Keratinocyte (primary cell): ENCODE data around the gene PLXND1. TPM values are rescaled to one million over a fixed set of nuclear protein-coding genes. Genes with fewer than 3 reads are reported as not detected.

ENCODE experiments used
- DNase-seq: peaks from one replicate; pipeline ENCODE4 v3.0.0-alpha.2; 2011; ENCODE audit warnings: low read depth, missing footprints, low spot score
- FAIRE-seq: peaks from 2 replicates; lab custom pipeline; 2011; peaks lifted over from hg19 to GRCh38; lab: Jason Lieb, UNC
- H2AFZ ChIP-seq: 2 replicates; pipeline ENCODE4 v1.6.0; 2012; ENCODE audit warnings: low read length, control low read depth, inconsistent platforms; ENCODE audit not compliant: control insufficient read depth
- H3K27ac ChIP-seq: 2 replicates; pipeline ENCODE4 v1.5.1; 2011; ENCODE audit warnings: low read length; ENCODE audit not compliant: control insufficient read depth, insufficient read depth
- H3K27me3 ChIP-seq: 3 replicates; pipeline ENCODE4 v1.6.0; 2011; ENCODE audit warnings: low read length; ENCODE audit not compliant: control insufficient read depth, insufficient read depth; ENCODE audit errors: extremely low read depth
- H3K36me3 ChIP-seq, 2 experiments: 2 replicates in 1 of 2; 3 replicates in 1 of 2; pipeline ENCODE4 v1.5.1; 2011; ENCODE audit warnings: low read length in 2 of 2, mild to moderate bottlenecking in 1 of 2; ENCODE audit not compliant: control insufficient read depth in 2 of 2, insufficient read depth in 2 of 2; ENCODE audit errors: extremely low read depth in 1 of 2
- H3K4me1 ChIP-seq: 3 replicates; pipeline ENCODE4 v1.5.1; 2011; ENCODE audit warnings: low read length; ENCODE audit not compliant: control insufficient read depth, insufficient read depth; ENCODE audit errors: extremely low read depth
- H3K4me2 ChIP-seq: 3 replicates; pipeline ENCODE4 v1.6.0; 2011; ENCODE audit warnings: low read depth, low read length; ENCODE audit not compliant: control insufficient read depth, insufficient read depth; ENCODE audit errors: extremely low read depth
- H3K4me3 ChIP-seq, 3 experiments: fragments of 200-600 bp in 1 of 3; sonication (generic) in 1 of 3; 2 replicates in 2 of 3; 3 replicates in 1 of 3; pipeline ENCODE4 v1.5.1; 2011 to 2016; ENCODE audit warnings: low read length in 3 of 3, mild to moderate bottlenecking in 3 of 3, control low read depth in 2 of 3, inconsistent platforms in 1 of 3, low read depth in 1 of 3, mixed read lengths in 1 of 3, mixed run types in 1 of 3, moderate library complexity in 1 of 3; ENCODE audit not compliant: control insufficient read depth in 2 of 3, insufficient read depth in 2 of 3; ENCODE audit errors: extremely low read depth in 1 of 3
- H3K79me2 ChIP-seq: 2 replicates; pipeline ENCODE4 v1.6.0; 2012; ENCODE audit warnings: low read length; ENCODE audit not compliant: control insufficient read depth, insufficient read depth
- H3K9ac ChIP-seq: 3 replicates; pipeline ENCODE4 v1.6.0; 2011; ENCODE audit warnings: low read length; ENCODE audit not compliant: control insufficient read depth, insufficient read depth; ENCODE audit errors: extremely low read depth
- H3K9me1 ChIP-seq: 3 replicates; pipeline ENCODE4 v1.6.0; 2011; ENCODE audit warnings: low read length; ENCODE audit not compliant: control insufficient read depth, insufficient read depth; ENCODE audit errors: extremely low read depth
- H3K9me3 ChIP-seq: 2 replicates; pipeline ENCODE4 v1.5.1; 2012; ENCODE audit warnings: low read depth, low read length; ENCODE audit not compliant: control insufficient read depth
- H4K20me1 ChIP-seq: 3 replicates; pipeline ENCODE4 v1.6.0; 2011; ENCODE audit warnings: low read length; ENCODE audit not compliant: control insufficient read depth, insufficient read depth; ENCODE audit errors: extremely low read depth
- CTCF ChIP-seq, 3 experiments: IDR thresholded peaks in 1 of 3; conservative IDR thresholded peaks in 1 of 3; optimal IDR thresholded peaks in 1 of 3; 2 replicates in 2 of 3; 3 replicates in 1 of 3; pipeline versions ENCODE3 to v1.5.1; 2011; ENCODE audit warnings: low read length in 3 of 3, mild to moderate bottlenecking in 3 of 3, moderate library complexity in 2 of 3, control low read depth in 1 of 3, inconsistent platforms in 1 of 3; ENCODE audit not compliant: insufficient read depth in 2 of 3; ENCODE audit errors: extremely low read depth in 1 of 3
- EZH2 ChIP-seq: IDR thresholded peaks from one replicate; pipeline ENCODE4 v1.6.1; 2012; ENCODE audit warnings: inconsistent platforms, mild to moderate bottlenecking, low read length, moderate library complexity
- dilution Hi-C: fragments of 300-500 bp; cut with MboI; formaldehyde crosslinking; loops from one replicate; pipeline ENCODE4 v1.7.0; 2020; ENCODE audit warnings: low sequenced_read_pairs; ENCODE audit not compliant: extremely low pct_ligation_motif_present
- polyA plus RNA-seq, 5 experiments: library from polyadenylated mRNA; depleted of rRNA in 3 of 5; stranded (reverse) in 3 of 5; stranded (forward) in 1 of 5; unstranded in 1 of 5; fragments of >200 nt; gene quantifications; 1 replicate in 1 of 5; 2 replicates in 3 of 5; 3 replicates in 1 of 5; pipeline versions ENCODE4 v1.2.1 to v1.2.3, GENCODE V29; 2011 to 2012; ENCODE audit warnings: missing spikeins in 2 of 5, low read depth in 1 of 5, low replicate concordance in 1 of 5

PLXND1 gene
- polyA plus RNA-seq, 1 donor (not counting 4 experiments of a cell fraction or from before 2014, with no cell fraction given): 0.09 TPM

GRCh38 chr3:129560269-129560787, 46.1 kb downstream of the PLXND1 start:
- Histone ChIP-seq H2AFZ (peak overlapping the region; percentile 45), H3K9ac (no peak overlapping the region), H3K79me2 (no peaks in the 10 kb centered on the region), H4K20me1 (no peaks in the 10 kb centered on the region), H3K27me3 (peaks cover 3% of the 10 kb centered on the region), H3K4me2 (no peak overlapping the region), H3K9me1 (no peaks in the 10 kb centered on the region), H3K4me3 (no peak overlapping the region), H3K27ac (no peak overlapping the region), H3K4me1 (no peaks in the 10 kb centered on the region), H3K9me3 (no peaks in the 10 kb centered on the region), H3K36me3 (no peaks in the 10 kb centered on the region)
- FAIRE-seq (no peak), DNase-seq (no peak)
- dilution Hi-C loops: no loop called here
- TF ChIP-seq EZH2 (no peak), CTCF (optimal IDR thresholded peaks at IDR 0.05 in 1 of 3, IDR thresholded peaks at IDR 0.05 in 1 of 3, conservative IDR thresholded peaks at IDR 0.05 in 1 of 3; ENCODE audit: extremely low read depth in 1 of 3, insufficient read depth in 2 of 3, low read length in 3 of 3) (no peak)

- Histone ChIP-seq H3K9ac (no peak overlapping the region), H3K9me1 (no peaks in the 10 kb centered on the region), H3K36me3 (no peaks in the 10 kb centered on the region), H3K27me3 (peaks cover 3% of the 10 kb centered on the region), H2AFZ (no peak overlapping the region), H3K9me3 (no peaks in the 10 kb centered on the region), H3K4me1 (no peaks in the 10 kb centered on the region), H3K27ac (no peak overlapping the region), H4K20me1 (no peaks in the 10 kb centered on the region), H3K79me2 (no peaks in the 10 kb centered on the region), H3K4me2 (no peak overlapping the region), H3K4me3 (no peak overlapping the region)
- FAIRE-seq (no peak), DNase-seq (no peak)
- TF ChIP-seq EZH2: no peak
- TF ChIP-seq CTCF (optimal IDR thresholded peaks at IDR 0.05 in 1 of 3, IDR thresholded peaks at IDR 0.05 in 1 of 3, conservative IDR thresholded peaks at IDR 0.05 in 1 of 3; ENCODE audit: extremely low read depth in 1 of 3, insufficient read depth in 2 of 3, low read length in 3 of 3): no peak
- dilution Hi-C loops: no loop called here
These were observed 46.9 kb downstream of the PLXND1 start for GRCh38 chr3:129559565-129560079.
